CD14-positive monocyte (primary cell): ENCODE results near the gene KLK3. TPM values are rescaled to one million over a fixed set of nuclear protein-coding genes. Genes with fewer than 3 reads are reported as not detected.

Experiments
- DNase-seq, 3 donors: peaks; one replicate each; pipeline ENCODE4 v3.0.0-alpha.2; 2011 to 2022
- H2AFZ ChIP-seq: 2 replicates; pipeline ENCODE4 v1.6.0; 2012; ENCODE audit warnings: mild to moderate bottlenecking, low read depth, low read length, inconsistent platforms; ENCODE audit not compliant: insufficient read depth, poor library complexity, severe bottlenecking
- H3K27ac ChIP-seq, 2 donors: 1 replicate in 1 of 2; 2 replicates in 1 of 2; pipeline ENCODE4 v1.5.1; 2012 to 2013; ENCODE audit warnings: low read length in 2 of 2, control low read depth in 1 of 2, inconsistent platforms in 1 of 2, low read depth in 1 of 2, mild to moderate bottlenecking in 1 of 2
- H3K27me3 ChIP-seq, 2 donors: one replicate each; pipeline versions ENCODE4 v1.6.0 to v1.6.1; 2011 to 2013; ENCODE audit warnings: low read length in 2 of 2; ENCODE audit not compliant: control insufficient read depth in 2 of 2, insufficient read depth in 2 of 2
- H3K36me3 ChIP-seq, 2 donors: replicated peaks in 1 of 2; 1 replicate in 1 of 2; 2 replicates in 1 of 2; pipeline versions ENCODE4 v1.5.1 to v1.6.1; 2012 to 2013; ENCODE audit warnings: low read length in 2 of 2, control low read depth in 1 of 2, inconsistent platforms in 1 of 2, mild to moderate bottlenecking in 1 of 2; ENCODE audit not compliant: insufficient read depth in 2 of 2, control insufficient read depth in 1 of 2
- H3K4me1 ChIP-seq, 2 donors: 1 replicate in 1 of 2; 2 replicates in 1 of 2; pipeline versions ENCODE4 v1.5.1 to v1.6.1; 2012 to 2013; ENCODE audit warnings: low read length in 2 of 2, control low read depth in 1 of 2, inconsistent platforms in 1 of 2, mild to moderate bottlenecking in 1 of 2, moderate library complexity in 1 of 2; ENCODE audit not compliant: insufficient read depth in 2 of 2, control insufficient read depth in 1 of 2
- H3K4me2 ChIP-seq: replicated peaks from 2 replicates; pipeline ENCODE3; 2012; ENCODE audit warnings: low read length, moderate library complexity, mild to moderate bottlenecking; ENCODE audit not compliant: poor library complexity, severe bottlenecking; ENCODE audit errors: extremely low read depth
- H3K4me3 ChIP-seq, 3 experiments: fragments of 200-600 bp in 1 of 3; sonication (generic) in 1 of 3; replicated peaks in 1 of 3; 1 replicate in 2 of 3; 2 replicates in 1 of 3; pipeline ENCODE4 v1.5.1; 2011 to 2013; ENCODE audit warnings: low read length in 3 of 3, mild to moderate bottlenecking in 3 of 3, control low read depth in 2 of 3, low read depth in 2 of 3, inconsistent platforms in 1 of 3, moderate library complexity in 1 of 3
- H3K79me2 ChIP-seq: 2 replicates; pipeline ENCODE4 v1.6.0; 2012; ENCODE audit warnings: mild to moderate bottlenecking, control low read depth, inconsistent platforms, low read length, moderate library complexity; ENCODE audit not compliant: insufficient read depth
- H3K9ac ChIP-seq: 2 replicates; pipeline ENCODE4 v1.6.0; 2017; ENCODE audit warnings: low read length, mild to moderate bottlenecking; ENCODE audit not compliant: insufficient read depth, poor library complexity, severe bottlenecking
- H3K9me3 ChIP-seq, 2 donors: replicated peaks in 1 of 2; 1 replicate in 1 of 2; 2 replicates in 1 of 2; pipeline versions ENCODE4 v1.5.1 to v1.6.1; 2012 to 2013; ENCODE audit warnings: low read length in 2 of 2, control low read depth in 1 of 2; ENCODE audit not compliant: control insufficient read depth in 1 of 2, insufficient read depth in 1 of 2
- H4K20me1 ChIP-seq: 2 replicates; pipeline ENCODE4 v1.6.0; 2012; ENCODE audit warnings: mild to moderate bottlenecking, low read length, control low read depth, moderate library complexity; ENCODE audit not compliant: insufficient read depth
- H3K27ac Mint-ChIP-seq, 7 donors: one replicate each; pipeline ENCODE4 v1.8.0; 2020; ENCODE audit warnings: mild to moderate bottlenecking in 7 of 7, mixed read lengths in 7 of 7, moderate library complexity in 6 of 7, inconsistent platforms in 2 of 7
- H3K27me3 Mint-ChIP-seq, 3 donors: one replicate each; pipeline ENCODE4 v1.8.0; 2021 to 2022; ENCODE audit warnings: low read depth in 3 of 3, mild to moderate bottlenecking in 3 of 3, mixed read lengths in 3 of 3, moderate library complexity in 3 of 3, inconsistent platforms in 1 of 3
- H3K36me3 Mint-ChIP-seq, 2 donors: one replicate each; pipeline ENCODE4 v1.8.0; 2020; ENCODE audit warnings: mixed read lengths in 2 of 2, inconsistent platforms in 1 of 2, mild to moderate bottlenecking in 1 of 2
- H3K4me1 Mint-ChIP-seq: one replicate; pipeline ENCODE4 v1.8.0; 2020; ENCODE audit warnings: mild to moderate bottlenecking, mixed read lengths
- H3K4me3 Mint-ChIP-seq, 2 donors: one replicate each; pipeline ENCODE4 v1.8.0; 2020; ENCODE audit warnings: mild to moderate bottlenecking in 2 of 2, mixed read lengths in 2 of 2, moderate library complexity in 1 of 2
- H3K9me3 Mint-ChIP-seq, 7 donors: one replicate each; pipeline ENCODE4 v1.8.0; 2020 to 2022; ENCODE audit warnings: mixed read lengths in 7 of 7, mild to moderate bottlenecking in 6 of 7, moderate library complexity in 6 of 7, inconsistent platforms in 2 of 7
- WGBS: methylation state at CpG from one replicate; pipeline ENCODE4 v1.1.5; 2013; ENCODE audit warnings: missing lambda C conversion rate; ENCODE audit not compliant: insufficient coverage; 5-methylcytosine and 5-hydroxymethylcytosine counted together
- intact Hi-C, 2 donors: fragments of 100-400 bp; cut with micrococcal nuclease; formaldehyde crosslinking; loops; one replicate each; pipeline versions ENCODE4 v1.15.0 to v1.15.1; 2023
- polyA plus RNA-seq, 3 donors: library from polyadenylated mRNA; depleted of rRNA in 1 of 3; unstranded in 2 of 3; stranded (reverse) in 1 of 3; fragments of 300-500 nt in 2 of 3; fragments of >200 nt in 1 of 3; fragmentation: Illumina TruSeq in 2 of 3; gene quantifications; 1 replicate in 2 of 3; 2 replicates in 1 of 3; pipeline ENCODE4 v1.2.3, GENCODE V29; 2012 to 2021
- TF ChIP-seq, protein P1 (sequence below): fragments of 200-600 bp; IDR thresholded peaks from one replicate; pipeline ENCODE4 v1.8.0; 2022; ENCODE audit warnings: antibody characterized with exemption, mild to moderate bottlenecking

Gene KLK3
- polyA plus RNA-seq, 3 donors = not detected

DNA sequence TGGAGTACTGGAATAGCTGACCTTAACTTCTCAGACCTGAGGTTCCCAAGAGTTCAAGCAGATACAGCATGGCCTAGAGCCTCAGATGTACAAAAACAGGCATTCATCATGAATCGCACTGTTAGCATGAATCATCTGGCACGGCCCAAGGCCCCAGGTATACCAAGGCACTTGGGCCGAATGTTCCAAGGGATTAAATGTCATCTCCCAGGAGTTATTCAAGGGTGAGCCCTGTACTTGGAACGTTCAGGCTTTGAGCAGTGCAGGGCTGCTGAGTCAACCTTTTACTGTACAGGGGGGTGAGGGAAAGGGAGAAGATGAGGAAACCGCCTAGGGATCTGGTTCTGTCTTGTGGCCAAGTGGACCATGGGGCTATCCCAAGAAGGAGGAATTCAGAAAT, 6.3 kb downstream of the KLK3 start:
- H2AFZ ChIP-seq = no peak overlapping the region
- H3K9me3 Mint-ChIP-seq = peaks cover 0 to 18% (median 7%) of the 10 kb centered on the region in 7 donors
- H3K4me1 Mint-ChIP-seq = no peaks in the 10 kb centered on the region
- TF ChIP-seq, protein P1, sequence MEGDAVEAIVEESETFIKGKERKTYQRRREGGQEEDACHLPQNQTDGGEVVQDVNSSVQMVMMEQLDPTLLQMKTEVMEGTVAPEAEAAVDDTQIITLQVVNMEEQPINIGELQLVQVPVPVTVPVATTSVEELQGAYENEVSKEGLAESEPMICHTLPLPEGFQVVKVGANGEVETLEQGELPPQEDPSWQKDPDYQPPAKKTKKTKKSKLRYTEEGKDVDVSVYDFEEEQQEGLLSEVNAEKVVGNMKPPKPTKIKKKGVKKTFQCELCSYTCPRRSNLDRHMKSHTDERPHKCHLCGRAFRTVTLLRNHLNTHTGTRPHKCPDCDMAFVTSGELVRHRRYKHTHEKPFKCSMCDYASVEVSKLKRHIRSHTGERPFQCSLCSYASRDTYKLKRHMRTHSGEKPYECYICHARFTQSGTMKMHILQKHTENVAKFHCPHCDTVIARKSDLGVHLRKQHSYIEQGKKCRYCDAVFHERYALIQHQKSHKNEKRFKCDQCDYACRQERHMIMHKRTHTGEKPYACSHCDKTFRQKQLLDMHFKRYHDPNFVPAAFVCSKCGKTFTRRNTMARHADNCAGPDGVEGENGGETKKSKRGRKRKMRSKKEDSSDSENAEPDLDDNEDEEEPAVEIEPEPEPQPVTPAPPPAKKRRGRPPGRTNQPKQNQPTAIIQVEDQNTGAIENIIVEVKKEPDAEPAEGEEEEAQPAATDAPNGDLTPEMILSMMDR = no peak
- WGBS = 88% methylated on average over 4 of the region's 5 CpGs
- H3K4me3 Mint-ChIP-seq = no peak overlapping the region
- no peak overlapping the region for H3K9ac ChIP-seq
- no peak overlapping the region for H3K27ac ChIP-seq
- peaks cover 24 to 32% (median 32%) of the 10 kb centered on the region in 3 donors for H3K27me3 Mint-ChIP-seq
- no peaks in the 10 kb centered on the region for H3K27me3 ChIP-seq
- H3K36me3 ChIP-seq = no peaks in the 10 kb centered on the region
- DNase-seq = no peak
- H3K79me2 ChIP-seq = no peaks in the 10 kb centered on the region
- H3K36me3 Mint-ChIP-seq = no peaks in the 10 kb centered on the region
- H3K4me2 ChIP-seq = no peak overlapping the region
- H3K4me1 ChIP-seq = no peaks in the 10 kb centered on the region
- H4K20me1 ChIP-seq = no peaks in the 10 kb centered on the region
- intact Hi-C loops = no loop called here
- H3K27ac Mint-ChIP-seq = no peak overlapping the region
- H3K9me3 ChIP-seq = peaks cover 5 to 8% of the 10 kb centered on the region in 2 donors
- H3K4me3 ChIP-seq = no peak overlapping the region

DNA sequence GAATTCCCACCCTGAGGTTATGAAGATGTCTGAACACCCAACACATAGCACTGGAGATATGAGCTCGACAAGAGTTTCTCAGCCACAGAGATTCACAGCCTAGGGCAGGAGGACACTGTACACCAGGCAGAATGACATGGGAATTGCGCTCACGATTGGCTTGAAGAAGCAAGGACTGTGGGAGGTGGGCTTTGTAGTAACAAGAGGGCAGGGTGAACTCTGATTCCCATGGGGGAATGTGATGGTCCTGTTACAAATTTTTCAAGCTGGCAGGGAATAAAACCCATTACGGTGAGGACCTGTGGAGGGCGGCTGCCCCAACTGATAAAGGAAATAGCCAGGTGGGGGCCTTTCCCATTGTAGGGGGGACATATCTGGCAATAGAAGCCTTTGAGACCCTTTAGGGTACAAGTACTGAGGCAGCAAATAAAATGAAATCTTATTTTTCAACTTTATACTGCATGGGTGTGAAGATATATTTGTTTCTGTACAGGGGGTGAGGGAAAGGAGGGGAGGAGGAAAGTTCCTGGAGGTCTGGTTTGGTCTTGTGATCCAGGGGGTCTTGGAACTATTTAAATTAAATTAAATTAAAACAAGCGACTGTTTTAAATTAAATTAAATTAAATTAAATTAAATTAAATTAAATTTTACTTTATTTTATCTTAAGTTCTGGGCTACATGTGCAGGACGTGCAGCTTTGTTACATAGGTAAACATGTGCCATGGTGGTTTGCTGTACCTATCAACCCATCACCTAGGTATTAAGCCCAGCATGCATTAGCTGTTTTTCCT, 7.0 kb downstream of the KLK3 start:
- DNase-seq = no peak
- peaks cover 0 to 18% (median 7%) of the 10 kb centered on the region in 7 donors for H3K9me3 Mint-ChIP-seq
- peaks cover 29 to 32% (median 30%) of the 10 kb centered on the region in 3 donors for H3K27me3 Mint-ChIP-seq
- no peaks in the 10 kb centered on the region for H3K36me3 ChIP-seq
- peaks cover 5 to 8% of the 10 kb centered on the region in 2 donors for H3K9me3 ChIP-seq
- no peaks in the 10 kb centered on the region for H3K4me1 Mint-ChIP-seq
- no peak overlapping the region for H3K9ac ChIP-seq
- peaks cover 0 to 6% of the 10 kb centered on the region in 2 donors for H3K27me3 ChIP-seq
- 80% methylated on average over 3 of the region's 7 CpGs for WGBS
- no peak overlapping the region for H3K27ac Mint-ChIP-seq
- no peaks in the 10 kb centered on the region for H3K36me3 Mint-ChIP-seq
- H3K79me2 ChIP-seq = no peaks in the 10 kb centered on the region
- no peaks in the 10 kb centered on the region for H4K20me1 ChIP-seq
- no peak overlapping the region for H3K27ac ChIP-seq
- TF ChIP-seq, protein P1 = no peak
- H3K4me3 ChIP-seq = no peak overlapping the region
- no peak overlapping the region for H3K4me2 ChIP-seq
- no peak overlapping the region for H3K4me3 Mint-ChIP-seq
- intact Hi-C loops = no loop called here
- H3K4me1 ChIP-seq = no peaks in the 10 kb centered on the region
- H2AFZ ChIP-seq = no peak overlapping the region
